HepG2 (cell line): Measurements from ENCODE around the gene GLB1L3. TPM values are rescaled to one million over a fixed set of nuclear protein-coding genes. Genes with fewer than 3 reads are reported as not detected.

Experiments used
- ATAC-seq: fragments of 200-7000 bp; cut with Tn5 transposase; 3 replicates; pipeline ENCODE4 v1.9.1; 2020; ENCODE audit warnings: mild to moderate bottlenecking, moderate library complexity
- BruUV-seq: library from RNA; stranded (reverse); fragments of 400-500 nt; replicated peaks from 2 replicates; lab custom pipeline; 2021; lab: Mats Ljungman, UMichigan
- CTCF ChIA-PET: fragments of 300-600 bp; formaldehyde crosslinking; extraction: SDS; loops from one replicate; lab custom pipeline; 2021; ENCODE audit warnings: low total read pairs, inconsistent platforms, low intra/inter-chr PET ratio; lab: Yijun Ruan, JAX
- POLR2A ChIA-PET: fragments of 350-600 bp; sonication (Branson Sonifier 250); formaldehyde crosslinking; loops from one replicate; lab custom pipeline; 2020; ENCODE audit warnings: antibody characterized with exemption, inconsistent platforms; lab: Yijun Ruan, JAX
- DNase-seq: peaks from one replicate; pipeline ENCODE4 v3.0.0-alpha.2; 2015; ENCODE audit warnings: low spot score
- FAIRE-seq: peaks from 3 replicates; lab custom pipeline; 2011; peaks lifted over from hg19 to GRCh38; lab: Jason Lieb, UNC
- H2AFZ ChIP-seq: one replicate; pipeline ENCODE4 v1.6.1; 2011; ENCODE audit warnings: low read length, inconsistent platforms
- H3K27ac ChIP-seq: fragments of 300-600 bp; 3 replicates; pipeline ENCODE4 v1.8.0; 2011; ENCODE audit warnings: mixed run types, mild to moderate bottlenecking, mixed read lengths, low read length, inconsistent platforms; ENCODE audit not compliant: insufficient read depth; ENCODE audit errors: extremely low read length
- H3K27me3 ChIP-seq, 2 experiments: fragments of 200-600 bp in 1 of 2; 2 replicates in 1 of 2; 3 replicates in 1 of 2; pipeline versions ENCODE4 v1.6.0 to v1.8.0; 2011; ENCODE audit warnings: low read length in 2 of 2, mild to moderate bottlenecking in 2 of 2, moderate library complexity in 2 of 2, inconsistent platforms in 1 of 2; ENCODE audit not compliant: insufficient read depth in 2 of 2, control insufficient read depth in 1 of 2
- H3K36me3 ChIP-seq, 2 experiments: fragments of 200-600 bp in 1 of 2; replicated peaks in 1 of 2; 2 replicates in 1 of 2; 3 replicates in 1 of 2; pipeline versions ENCODE4 v1.5.1 to v1.8.0; 2011; ENCODE audit warnings: low read length in 2 of 2, inconsistent platforms in 1 of 2; ENCODE audit not compliant: insufficient read depth in 2 of 2, control insufficient read depth in 1 of 2
- H3K4me1 ChIP-seq: 2 replicates; pipeline ENCODE4 v1.5.1; 2012; ENCODE audit warnings: low read length, inconsistent platforms; ENCODE audit not compliant: insufficient read depth
- H3K4me2 ChIP-seq: 2 replicates; pipeline ENCODE4 v1.6.0; 2011; ENCODE audit warnings: low read depth, low read length, inconsistent platforms
- H3K4me3 ChIP-seq, 3 experiments: fragments of 200-600 bp in 1 of 3; sonication (generic), shearing (Covaris generic) in 1 of 3; replicated peaks in 1 of 3; 2 replicates each; pipeline ENCODE4 v1.5.1; 2011 to 2016; ENCODE audit warnings: low read length in 3 of 3, inconsistent platforms in 2 of 3, low read depth in 2 of 3, mild to moderate bottlenecking in 2 of 3, control low read depth in 1 of 3, mixed read lengths in 1 of 3; ENCODE audit not compliant: insufficient read depth in 1 of 3
- H3K79me2 ChIP-seq: one replicate; pipeline ENCODE4 v1.6.1; 2011; ENCODE audit warnings: low read length, inconsistent platforms; ENCODE audit not compliant: insufficient read depth
- H3K9ac ChIP-seq: 2 replicates; pipeline ENCODE4 v1.6.0; 2011; ENCODE audit warnings: mild to moderate bottlenecking, low read depth, low read length, inconsistent platforms; ENCODE audit not compliant: insufficient read depth
- H3K9me3 ChIP-seq: 2 replicates; pipeline ENCODE4 v1.5.1; 2012; ENCODE audit warnings: mild to moderate bottlenecking, low read length
- H4K20me1 ChIP-seq: 2 replicates; pipeline ENCODE4 v1.6.0; 2011; ENCODE audit warnings: inconsistent platforms, mild to moderate bottlenecking, low read length, moderate library complexity; ENCODE audit not compliant: insufficient read depth
- AGO2 ChIP-seq: fragments of 200-400 bp; formaldehyde crosslinking; optimal IDR thresholded peaks from 2 replicates; pipeline ENCODE3; 2017; ENCODE audit warnings: mild to moderate bottlenecking, low read depth, low read length, moderate library complexity
- BCLAF1 ChIP-seq: fragments of 450-650 bp; IDR thresholded peaks from 2 replicates; pipeline ENCODE4 v1.6.1; 2017; ENCODE audit warnings: mild to moderate bottlenecking
- HOMEZ ChIP-seq: IDR thresholded peaks from 2 replicates; pipeline ENCODE4 v1.6.1; 2016; ENCODE audit warnings: low read depth
- MLXIP ChIP-seq: sonication (generic); formaldehyde crosslinking; IDR thresholded peaks from 2 replicates; pipeline ENCODE4 v1.9.0; 2021; ENCODE audit warnings: missing genetic modification reagents, borderline replicate concordance
- THAP8 ChIP-seq: sonication (generic); formaldehyde crosslinking; IDR thresholded peaks from 2 replicates; pipeline ENCODE4 v1.5.1; 2020; ENCODE audit warnings: missing genetic modification reagents, mild to moderate bottlenecking, borderline replicate concordance
- ZNF275 ChIP-seq: sonication (generic); formaldehyde crosslinking; IDR thresholded peaks from 2 replicates; pipeline ENCODE4 v1.8.0; 2022; ENCODE audit warnings: missing genetic modification reagents, mild to moderate bottlenecking, inconsistent platforms, borderline replicate concordance
- ZNF629 ChIP-seq: sonication (generic); formaldehyde crosslinking; conservative IDR thresholded peaks from 2 replicates; pipeline ENCODE4 v1.5.0; 2020; ENCODE audit warnings: missing genetic modification reagents
- WGBS: methylation state at CpG from one replicate; pipeline ENCODE4 v1.1.6; 2017; ENCODE audit warnings: low lambda C conversion rate; 5-methylcytosine and 5-hydroxymethylcytosine counted together
- in situ Hi-C: cut with HindIII; loops from 2 replicates; pipeline ENCODE4 v1.10.0; 2017; ENCODE audit warnings: low pct_unique_long_range_greater_than_20kb; ENCODE audit not compliant: extremely low pct_ligation_motif_present
- intact Hi-C: fragments of 100-400 bp; cut with micrococcal nuclease; formaldehyde crosslinking; loops from one replicate; pipeline ENCODE4 v1.10.0; 2022; ENCODE audit not compliant: unreplicated experiment
- polyA plus RNA-seq, 8 experiments: library from polyadenylated mRNA; depleted of rRNA in 3 of 8; stranded (reverse) in 7 of 8; unstranded in 1 of 8; fragments of >200 nt; fragmentation: Illumina TruSeq in 4 of 8; extraction: Trizol in 4 of 8; gene quantifications; 2 replicates each; pipeline versions ENCODE4 v1.2.1 to v1.2.3, GENCODE V29; 2011 to 2016; ENCODE audit warnings: low read depth in 4 of 8, missing spikeins in 1 of 8, mixed read lengths in 1 of 8; ENCODE audit not compliant: insufficient read depth in 1 of 8
- total RNA-seq, 5 experiments: library from RNA; depleted of rRNA; stranded (reverse); fragments of >200 nt; fragmentation: Illumina TruSeq; extraction: Trizol; gene quantifications; 2 replicates each; pipeline ENCODE4 v1.2.3, GENCODE V29; 2016; ENCODE audit warnings: low read depth in 1 of 5

The GLB1L3 gene
- total and polyA plus RNA-seq, 2 of the 13 experiments (the other 11 are each of a cell fraction or from before 2014, with no cell fraction given), result not detected

- H4K20me1 ChIP-seq, result no peaks in the 10 kb centered on the region
- BruUV-seq, result no TSS peak
- H3K9ac ChIP-seq, result no peak overlapping the region
- FAIRE-seq (no peak), ATAC-seq (no peak), DNase-seq (no peak)
- TF ChIP-seq HOMEZ (CRISPR knock-in tag) (no peak), AGO2 (peak; percentile 3)
- H2AFZ ChIP-seq, result no peak overlapping the region
- in situ Hi-C loops, result no loop called here
- no peaks in the 10 kb centered on the region for H3K4me1 ChIP-seq
- no peak overlapping the region for H3K27ac ChIP-seq
- ChIA-PET POLR2A (no interaction called here), CTCF (interaction anchor here (3.2 kb wide), 1 partner anchor 38 kb away, joined by 15 read pairs; no protein-coding TSS in a partner anchor)
- intact Hi-C loops, result no loop called here
- no peaks in the 10 kb centered on the region for H3K27me3 ChIP-seq
- no peak overlapping the region for H3K4me3 ChIP-seq
- no peaks in the 10 kb centered on the region for H3K9me3 ChIP-seq
- H3K79me2 ChIP-seq, result no peaks in the 10 kb centered on the region
- 97% methylated on average over 6 of the region's 14 CpGs for WGBS
- H3K36me3 ChIP-seq, result peaks cover 11 to 46% of the 10 kb centered on the region in 2 experiments
- H3K4me2 ChIP-seq, result no peak overlapping the region
Observed at GRCh38 chr11:134245434-134245833, 30.7 kb upstream of the GLB1L3 start.

- peaks cover 11 to 52% of the 10 kb centered on the region in 2 experiments for H3K36me3 ChIP-seq
- FAIRE-seq, result no peak
- no peak for TF ChIP-seq ZNF629 (CRISPR knock-in tag)
- no peak for TF ChIP-seq ZNF275 (CRISPR knock-in tag)
- TF ChIP-seq BCLAF1, result no peak
- TF ChIP-seq MLXIP (CRISPR knock-in tag), result no peak
- no peak for TF ChIP-seq THAP8 (CRISPR knock-in tag)
Observed at GRCh38 chr11:134246100-134246499, 30.1 kb upstream of the GLB1L3 start.

More at GRCh38 chr11:134246100-134246499, 30.1 kb upstream of the GLB1L3 start:
- no peaks in the 10 kb centered on the region for H3K79me2 ChIP-seq
- no peak overlapping the region for H3K9ac ChIP-seq
- H4K20me1 ChIP-seq, result no peaks in the 10 kb centered on the region
- no peak overlapping the region for H3K4me3 ChIP-seq
- WGBS, result 97% methylated on average over 10 of the region's 11 CpGs
- H3K27me3 ChIP-seq, result no peaks in the 10 kb centered on the region
- no peak overlapping the region for H3K27ac ChIP-seq
- ChIA-PET CTCF (interaction anchor here (3.2 kb wide), 1 partner anchor 38 kb away, joined by 15 read pairs; no protein-coding TSS in a partner anchor), POLR2A (no interaction called here)
- no TSS peak for BruUV-seq
- ATAC-seq, result no peak
- no peak overlapping the region for H2AFZ ChIP-seq
- intact Hi-C loops, result no loop called here
- in situ Hi-C loops, result no loop called here
- no peak overlapping the region for H3K4me2 ChIP-seq
- no peaks in the 10 kb centered on the region for H3K9me3 ChIP-seq
- no peaks in the 10 kb centered on the region for H3K4me1 ChIP-seq
- DNase-seq, result no peak
